Measurements from ENCODE around the gene MCF2L. TPM values are rescaled to one million over a fixed set of nuclear protein-coding genes. Genes with fewer than 3 reads are reported as not detected.

Gene MCF2L
- polyA plus RNA-seq, 1 donor from 2014 or later = 88.0 TPM

DNA sequence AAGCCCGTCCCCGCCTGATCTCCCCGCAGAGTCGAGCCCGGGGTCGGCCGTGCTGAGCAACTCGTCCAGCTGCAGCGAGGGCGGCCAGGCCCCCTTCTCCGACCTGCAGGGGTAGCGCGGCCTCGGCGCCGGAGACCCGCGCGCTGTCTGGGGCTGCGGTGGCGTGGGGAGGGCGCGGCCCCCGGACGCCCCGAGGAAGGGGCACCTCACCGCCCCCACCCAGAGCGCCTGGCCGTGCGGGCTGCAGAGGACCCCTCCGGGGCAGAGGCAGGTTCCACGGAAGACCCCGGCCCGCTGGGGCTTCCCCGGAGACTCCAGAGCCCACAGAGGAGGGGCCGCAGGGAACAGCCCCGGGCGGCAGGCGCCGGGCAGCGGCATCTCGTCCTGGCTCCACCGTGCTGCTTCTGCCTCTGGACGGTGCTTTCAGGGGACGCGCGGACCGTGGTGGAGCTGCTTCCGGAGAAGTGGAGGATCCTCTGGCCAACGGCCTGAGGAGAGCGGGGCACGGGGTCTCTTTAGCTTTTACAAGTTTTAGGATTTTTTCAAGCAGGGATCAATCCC lies 127.8 kb downstream of the MCF2L start:
- TF ChIP-seq, protein P1, sequence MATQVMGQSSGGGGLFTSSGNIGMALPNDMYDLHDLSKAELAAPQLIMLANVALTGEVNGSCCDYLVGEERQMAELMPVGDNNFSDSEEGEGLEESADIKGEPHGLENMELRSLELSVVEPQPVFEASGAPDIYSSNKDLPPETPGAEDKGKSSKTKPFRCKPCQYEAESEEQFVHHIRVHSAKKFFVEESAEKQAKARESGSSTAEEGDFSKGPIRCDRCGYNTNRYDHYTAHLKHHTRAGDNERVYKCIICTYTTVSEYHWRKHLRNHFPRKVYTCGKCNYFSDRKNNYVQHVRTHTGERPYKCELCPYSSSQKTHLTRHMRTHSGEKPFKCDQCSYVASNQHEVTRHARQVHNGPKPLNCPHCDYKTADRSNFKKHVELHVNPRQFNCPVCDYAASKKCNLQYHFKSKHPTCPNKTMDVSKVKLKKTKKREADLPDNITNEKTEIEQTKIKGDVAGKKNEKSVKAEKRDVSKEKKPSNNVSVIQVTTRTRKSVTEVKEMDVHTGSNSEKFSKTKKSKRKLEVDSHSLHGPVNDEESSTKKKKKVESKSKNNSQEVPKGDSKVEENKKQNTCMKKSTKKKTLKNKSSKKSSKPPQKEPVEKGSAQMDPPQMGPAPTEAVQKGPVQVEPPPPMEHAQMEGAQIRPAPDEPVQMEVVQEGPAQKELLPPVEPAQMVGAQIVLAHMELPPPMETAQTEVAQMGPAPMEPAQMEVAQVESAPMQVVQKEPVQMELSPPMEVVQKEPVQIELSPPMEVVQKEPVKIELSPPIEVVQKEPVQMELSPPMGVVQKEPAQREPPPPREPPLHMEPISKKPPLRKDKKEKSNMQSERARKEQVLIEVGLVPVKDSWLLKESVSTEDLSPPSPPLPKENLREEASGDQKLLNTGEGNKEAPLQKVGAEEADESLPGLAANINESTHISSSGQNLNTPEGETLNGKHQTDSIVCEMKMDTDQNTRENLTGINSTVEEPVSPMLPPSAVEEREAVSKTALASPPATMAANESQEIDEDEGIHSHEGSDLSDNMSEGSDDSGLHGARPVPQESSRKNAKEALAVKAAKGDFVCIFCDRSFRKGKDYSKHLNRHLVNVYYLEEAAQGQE (IDR thresholded peaks at IDR 0.05; ENCODE audit: borderline replicate concordance) = no peak
- TF ChIP-seq EZH2 (IDR thresholded peaks at IDR 0.05; ENCODE audit: borderline replicate concordance, insufficient read depth, low read length, poor library complexity, severe bottlenecking) (no peak), POLR2AphosphoS5 (IDR thresholded peaks at IDR 0.05) (no peak), MXI1 (conservative IDR thresholded peaks at IDR 0.05; ENCODE audit: poor library complexity, severe bottlenecking) (no peak), RAD21 (conservative IDR thresholded peaks at IDR 0.05) (no peak), TAF1 (IDR thresholded peaks at IDR 0.05; ENCODE audit: low read depth) (no peak), EP300 (conservative IDR thresholded peaks at IDR 0.05; ENCODE audit: poor library complexity, severe bottlenecking) (no peak), SMC3 (conservative IDR thresholded peaks at IDR 0.05; ENCODE audit: poor library complexity) (no peak)
- TF ChIP-seq, protein P2, sequence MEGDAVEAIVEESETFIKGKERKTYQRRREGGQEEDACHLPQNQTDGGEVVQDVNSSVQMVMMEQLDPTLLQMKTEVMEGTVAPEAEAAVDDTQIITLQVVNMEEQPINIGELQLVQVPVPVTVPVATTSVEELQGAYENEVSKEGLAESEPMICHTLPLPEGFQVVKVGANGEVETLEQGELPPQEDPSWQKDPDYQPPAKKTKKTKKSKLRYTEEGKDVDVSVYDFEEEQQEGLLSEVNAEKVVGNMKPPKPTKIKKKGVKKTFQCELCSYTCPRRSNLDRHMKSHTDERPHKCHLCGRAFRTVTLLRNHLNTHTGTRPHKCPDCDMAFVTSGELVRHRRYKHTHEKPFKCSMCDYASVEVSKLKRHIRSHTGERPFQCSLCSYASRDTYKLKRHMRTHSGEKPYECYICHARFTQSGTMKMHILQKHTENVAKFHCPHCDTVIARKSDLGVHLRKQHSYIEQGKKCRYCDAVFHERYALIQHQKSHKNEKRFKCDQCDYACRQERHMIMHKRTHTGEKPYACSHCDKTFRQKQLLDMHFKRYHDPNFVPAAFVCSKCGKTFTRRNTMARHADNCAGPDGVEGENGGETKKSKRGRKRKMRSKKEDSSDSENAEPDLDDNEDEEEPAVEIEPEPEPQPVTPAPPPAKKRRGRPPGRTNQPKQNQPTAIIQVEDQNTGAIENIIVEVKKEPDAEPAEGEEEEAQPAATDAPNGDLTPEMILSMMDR (IDR thresholded peaks at IDR 0.05; ENCODE audit: poor library complexity, severe bottlenecking) = no peak
- peaks cover 9% of the 10 kb centered on the region for H3K36me3 ChIP-seq (ENCODE audit: insufficient read depth, low read length)
- no peaks in the 10 kb centered on the region for H3K79me2 ChIP-seq (replicated peaks; ENCODE audit: insufficient read depth, low read length)
- no peak overlapping the region for H2AFZ ChIP-seq (ENCODE audit: low read depth, low read length)
- no peak overlapping the region for H3K27ac ChIP-seq (ENCODE audit: low read length)
- H3F3A ChIP-seq (ENCODE audit: insufficient read depth, low read length, poor library complexity, severe bottlenecking) = peaks cover 6% of the 10 kb centered on the region
- no peaks in the 10 kb centered on the region for H3K27me3 ChIP-seq (ENCODE audit: insufficient read depth, low read depth, low read length)
- no peaks in the 10 kb centered on the region for H4K20me1 ChIP-seq (ENCODE audit: insufficient read depth)
- H3K9me2 ChIP-seq (ENCODE audit: insufficient read depth, low read length) = no peaks in the 10 kb centered on the region
- H3K4me3 ChIP-seq (ENCODE audit: low read length) = no peak overlapping the region
- no peak overlapping the region for H3K4me2 ChIP-seq (ENCODE audit: low read length)
- H3K9ac ChIP-seq (ENCODE audit: low read length) = no peak overlapping the region
- no peaks in the 10 kb centered on the region for H3K9me3 ChIP-seq (ENCODE audit: low read length)

DNA sequence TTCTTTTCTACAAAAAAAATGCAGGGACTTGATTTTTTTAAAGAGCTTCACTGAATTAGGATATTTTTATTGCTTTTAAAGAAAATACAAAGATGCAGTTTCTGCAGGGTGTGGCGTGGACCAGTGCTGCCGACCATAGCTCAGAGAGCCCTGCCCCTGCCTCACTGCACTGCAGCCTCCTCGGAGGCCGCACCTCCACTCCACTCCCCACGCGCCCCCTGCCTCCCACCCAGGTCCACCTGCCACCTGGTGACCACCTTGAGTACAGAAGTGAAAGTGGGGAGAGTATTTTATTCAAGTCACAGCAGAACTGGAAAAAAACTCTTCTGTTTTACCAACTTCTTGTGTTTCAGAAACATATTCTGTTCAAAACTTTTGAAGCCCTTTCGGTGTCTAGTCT lies 128.6 kb downstream of the MCF2L start:
- Histone ChIP-seq H3K4me2 (ENCODE audit: low read length) (no peak overlapping the region), H3K4me3 (ENCODE audit: low read length) (no peak overlapping the region), H2AFZ (ENCODE audit: low read depth, low read length) (no peak overlapping the region), H3K9me3 (ENCODE audit: low read length) (no peaks in the 10 kb centered on the region), H3K27me3 (ENCODE audit: insufficient read depth, low read depth, low read length) (no peaks in the 10 kb centered on the region), H3K9ac (ENCODE audit: low read length) (no peak overlapping the region), H3F3A (ENCODE audit: insufficient read depth, low read length, poor library complexity, severe bottlenecking) (peaks cover 6% of the 10 kb centered on the region), H3K9me2 (ENCODE audit: insufficient read depth, low read length) (no peaks in the 10 kb centered on the region), H3K79me2 (replicated peaks; ENCODE audit: insufficient read depth, low read length) (no peaks in the 10 kb centered on the region), H3K36me3 (ENCODE audit: insufficient read depth, low read length) (peaks cover 9% of the 10 kb centered on the region), H4K20me1 (ENCODE audit: insufficient read depth) (no peaks in the 10 kb centered on the region), H3K27ac (ENCODE audit: low read length) (no peak overlapping the region)
- TF ChIP-seq, protein P2 (IDR thresholded peaks at IDR 0.05; ENCODE audit: poor library complexity, severe bottlenecking) = no peak
- no peak for TF ChIP-seq RAD21 (conservative IDR thresholded peaks at IDR 0.05)

Data from neural cell (in vitro differentiated cells).